GM12872 (cell line): ENCODE data around the gene TOGARAM1.

Source experiments
- TF ChIP-seq, protein P1 (sequence below): IDR thresholded peaks from 3 replicates; pipeline ENCODE4 v1.5.1; 2011; ENCODE audit warnings: low read depth, mild to moderate bottlenecking, low read length, moderate library complexity; ENCODE audit not compliant: insufficient read depth

Gene TOGARAM1

DNA sequence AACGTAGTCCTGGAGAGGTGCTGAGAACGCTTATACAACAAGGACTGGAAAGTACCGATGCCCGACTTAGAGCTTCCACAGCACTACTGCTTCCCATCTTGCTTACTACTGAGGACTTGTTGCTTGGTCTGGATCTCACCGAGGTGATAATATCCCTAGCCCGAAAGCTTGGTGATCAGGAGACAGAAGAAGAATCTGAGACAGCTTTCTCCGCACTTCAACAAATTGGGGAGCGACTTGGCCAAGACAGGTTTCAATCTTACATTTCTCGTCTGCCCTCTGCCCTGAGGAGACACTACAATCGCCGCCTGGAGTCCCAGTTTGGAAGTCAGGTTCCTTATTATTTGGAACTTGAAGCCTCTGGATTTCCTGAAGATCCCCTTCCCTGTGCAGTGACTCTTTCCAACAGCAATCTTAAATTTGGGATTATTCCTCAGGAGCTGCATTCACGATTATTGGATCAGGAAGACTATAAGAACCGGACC is 1.1 kb downstream of the TOGARAM1 start:
- TF ChIP-seq, protein P1, sequence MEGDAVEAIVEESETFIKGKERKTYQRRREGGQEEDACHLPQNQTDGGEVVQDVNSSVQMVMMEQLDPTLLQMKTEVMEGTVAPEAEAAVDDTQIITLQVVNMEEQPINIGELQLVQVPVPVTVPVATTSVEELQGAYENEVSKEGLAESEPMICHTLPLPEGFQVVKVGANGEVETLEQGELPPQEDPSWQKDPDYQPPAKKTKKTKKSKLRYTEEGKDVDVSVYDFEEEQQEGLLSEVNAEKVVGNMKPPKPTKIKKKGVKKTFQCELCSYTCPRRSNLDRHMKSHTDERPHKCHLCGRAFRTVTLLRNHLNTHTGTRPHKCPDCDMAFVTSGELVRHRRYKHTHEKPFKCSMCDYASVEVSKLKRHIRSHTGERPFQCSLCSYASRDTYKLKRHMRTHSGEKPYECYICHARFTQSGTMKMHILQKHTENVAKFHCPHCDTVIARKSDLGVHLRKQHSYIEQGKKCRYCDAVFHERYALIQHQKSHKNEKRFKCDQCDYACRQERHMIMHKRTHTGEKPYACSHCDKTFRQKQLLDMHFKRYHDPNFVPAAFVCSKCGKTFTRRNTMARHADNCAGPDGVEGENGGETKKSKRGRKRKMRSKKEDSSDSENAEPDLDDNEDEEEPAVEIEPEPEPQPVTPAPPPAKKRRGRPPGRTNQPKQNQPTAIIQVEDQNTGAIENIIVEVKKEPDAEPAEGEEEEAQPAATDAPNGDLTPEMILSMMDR = no peak

DNA sequence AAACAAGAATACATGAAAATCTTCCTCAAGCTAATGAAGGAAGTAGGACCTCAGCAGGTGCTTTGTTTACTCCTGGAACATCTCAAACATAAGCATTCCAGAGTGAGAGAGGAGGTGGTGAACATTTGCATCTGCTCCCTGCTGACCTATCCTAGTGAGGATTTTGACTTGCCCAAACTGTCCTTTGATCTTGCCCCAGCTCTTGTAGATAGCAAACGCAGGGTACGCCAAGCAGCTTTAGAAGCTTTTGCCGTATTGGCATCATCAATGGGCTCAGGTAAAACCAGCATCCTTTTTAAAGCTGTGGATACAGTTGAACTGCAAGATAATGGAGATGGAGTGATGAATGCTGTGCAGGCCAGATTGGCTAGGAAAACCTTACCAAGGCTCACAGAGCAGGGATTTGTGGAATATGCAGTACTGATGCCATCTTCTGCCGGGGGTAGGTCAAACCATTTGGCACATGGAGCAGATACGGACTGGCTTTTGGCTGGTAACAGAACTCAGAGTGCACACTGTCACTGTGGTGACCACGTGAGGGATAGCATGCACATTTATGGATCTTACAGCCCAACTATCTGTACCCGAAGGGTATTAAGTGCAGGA is 1.9 kb downstream of the TOGARAM1 start:
- TF ChIP-seq, protein P1 = no peak

DNA sequence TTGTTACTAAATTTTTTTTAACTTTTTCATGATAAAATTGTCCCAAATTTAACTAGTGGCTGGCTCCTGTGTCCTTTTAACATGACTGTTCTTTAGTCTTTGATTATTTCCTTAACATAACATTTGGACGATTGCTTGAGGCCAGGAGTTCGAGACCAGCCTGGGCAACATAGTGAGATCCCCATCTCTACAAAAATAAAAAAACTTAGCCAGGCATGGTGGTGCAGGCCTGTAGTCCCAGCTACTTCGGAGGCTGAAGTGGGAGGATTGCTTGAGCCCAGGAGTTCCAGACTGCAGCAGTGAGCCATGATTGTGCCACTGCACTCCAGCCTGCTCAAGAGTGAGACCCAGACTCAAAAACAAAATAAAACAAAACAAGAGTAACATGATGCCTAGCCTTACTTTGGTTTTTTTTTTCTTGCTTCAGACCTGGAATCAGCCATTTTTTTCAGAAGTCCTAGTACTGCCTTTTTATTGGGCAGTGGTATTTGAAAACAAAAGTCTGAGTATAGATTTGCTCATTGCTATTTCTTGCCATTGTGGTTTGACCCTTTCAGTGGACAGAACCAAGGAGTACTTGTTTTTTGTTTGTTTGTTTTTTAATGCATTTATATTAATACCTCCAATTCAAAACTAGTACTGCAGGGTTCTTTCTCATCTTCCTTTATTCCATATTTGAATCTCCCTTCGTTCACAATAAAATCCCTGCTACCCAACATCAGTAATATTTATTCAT is 4.8 kb downstream of the TOGARAM1 start:
- TF ChIP-seq, protein P1 = no peak

DNA sequence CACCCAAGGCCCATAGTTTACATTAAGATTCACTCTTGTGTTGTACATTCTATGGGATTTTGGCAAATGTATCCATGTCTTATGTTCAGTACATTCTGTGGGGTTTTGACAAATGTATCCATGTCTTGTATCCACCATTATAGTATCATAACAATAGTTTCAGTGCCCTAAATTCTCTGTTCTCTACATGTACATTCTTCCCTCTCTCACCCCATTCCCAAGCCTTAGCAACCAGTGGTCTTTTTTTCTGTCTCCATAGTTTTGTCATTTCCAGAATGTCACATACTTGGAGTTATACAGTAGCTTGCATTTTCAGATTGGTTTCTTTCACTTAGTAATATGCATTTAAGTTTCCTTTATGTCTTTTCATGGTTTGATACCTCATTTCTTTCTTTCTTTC is 6.7 kb downstream of the TOGARAM1 start:
- TF ChIP-seq, protein P1 = no peak

DNA sequence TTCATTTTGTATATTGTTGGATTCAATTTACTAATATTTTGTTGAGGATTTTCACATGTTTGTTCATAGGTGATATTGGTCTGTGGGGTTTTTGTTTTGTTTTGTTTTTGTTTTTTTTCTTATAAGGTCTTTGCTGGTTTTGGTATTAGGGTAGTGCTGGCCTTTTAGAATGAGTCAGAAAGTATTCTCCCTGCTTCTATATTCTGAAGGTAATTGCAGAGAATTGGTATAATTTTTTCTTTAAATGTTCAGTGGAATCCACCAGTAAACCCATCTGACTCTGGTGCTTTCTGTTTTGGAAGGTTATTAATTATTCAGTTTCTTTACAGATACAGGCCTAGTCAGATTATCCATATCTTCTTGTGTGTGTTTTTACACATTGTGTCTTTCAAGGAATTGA is 8.9 kb downstream of the TOGARAM1 start:
- TF ChIP-seq, protein P1 = no peak

DNA sequence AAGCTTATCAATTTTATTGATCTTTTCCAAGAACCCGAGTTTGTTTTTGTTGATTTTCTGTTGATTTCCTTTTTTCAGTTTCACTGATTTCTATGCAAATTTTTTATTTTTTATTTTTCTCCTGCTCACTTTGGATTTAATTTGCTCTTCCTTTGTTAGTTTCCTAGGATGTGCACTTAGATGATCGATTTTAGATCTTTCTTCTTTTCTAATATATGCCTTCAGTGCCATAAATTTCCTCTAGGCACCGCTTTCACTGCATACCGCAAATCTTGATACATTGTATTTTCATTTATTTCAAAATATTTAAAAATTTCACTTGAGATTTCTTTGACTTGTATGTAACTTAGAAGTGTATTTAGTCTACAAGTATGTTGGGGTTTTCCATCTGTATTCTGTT is 9.5 kb downstream of the TOGARAM1 start:
- TF ChIP-seq, protein P1 = no peak

DNA sequence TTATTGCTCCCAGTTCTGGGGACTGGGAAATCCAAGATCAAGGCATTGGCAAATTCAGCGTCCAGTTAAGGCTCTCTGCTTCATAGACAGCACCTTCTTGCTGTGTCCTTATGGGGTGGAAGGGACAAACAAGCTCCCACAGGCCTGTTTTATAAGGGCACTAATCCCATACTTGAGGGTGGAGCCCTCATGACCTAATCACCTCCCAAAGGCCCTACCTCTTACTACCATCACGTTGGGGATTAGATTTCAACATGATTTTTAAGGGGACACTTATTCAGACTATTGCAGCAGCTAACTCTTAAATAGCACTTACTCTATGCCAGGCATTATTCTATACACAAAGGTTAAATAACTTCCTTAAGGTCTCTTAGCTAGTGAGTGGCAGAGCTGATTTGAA is 17.3 kb downstream of the TOGARAM1 start:
- TF ChIP-seq, protein P1 = no peak
